Limb (tissue), 2 donors: Measurements from ENCODE around the gene OR13C9.
"Not testable (repeated sequence)": the region's sequence is repeated elsewhere in the genome, so short reads cannot be mapped to it uniquely, and the experiment has no call there.

Experiments used
- DNase-seq, 2 donors: peaks; one replicate each; pipeline ENCODE4 v3.0.0-alpha.2; 2016; ENCODE audit errors: extremely low spot score in 2 of 2

OR13C9 gene

DNA sequence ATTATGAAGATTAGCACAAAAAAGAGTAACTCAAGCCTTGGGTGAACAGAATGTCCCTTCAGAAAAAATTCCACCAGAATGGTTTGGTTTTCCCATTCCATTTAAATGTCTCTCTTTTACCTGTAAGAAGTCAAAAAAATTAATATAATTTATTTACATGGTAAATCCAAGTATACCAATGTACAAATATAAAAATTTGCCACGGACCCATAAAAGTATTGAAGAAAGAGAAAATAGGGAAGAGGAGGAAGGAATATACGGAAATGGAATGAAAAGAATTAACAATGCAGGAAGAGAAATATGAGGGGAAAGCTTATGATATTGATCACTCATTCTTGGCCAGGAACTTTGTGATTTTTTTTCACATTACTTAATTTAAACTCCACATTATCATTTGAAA lies at the start of gene OR13C9:
Gene OR13C9, minus strand, starts transcription at position 101 of the 400 bp plus-strand sequence. Its CDS starts 0 bp downstream, at position 101.
- no peak for DNase-seq

GRCh38 chr9:104658496-104659195 lies 40.6 kb upstream of the OR13C9 start:
- no peak for DNase-seq

DNA sequence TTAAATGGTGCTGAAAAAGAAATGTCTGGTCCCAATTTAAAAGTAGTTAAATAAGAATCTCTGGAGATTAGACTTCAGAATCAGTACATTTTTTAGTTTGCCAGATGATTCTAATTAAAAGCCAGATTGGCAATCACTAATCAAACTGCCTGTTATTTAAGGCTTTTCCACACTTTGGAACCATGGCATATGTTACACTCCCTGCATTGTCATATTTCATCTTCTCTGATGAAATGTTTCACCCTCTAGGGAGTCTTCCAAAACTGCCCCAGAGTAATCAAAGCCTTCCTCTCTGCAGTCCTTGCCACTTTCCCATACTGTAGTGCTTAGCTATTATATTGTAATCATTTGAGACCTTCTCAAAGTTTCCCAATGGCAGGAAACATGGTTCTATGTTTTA lies 17.5 kb upstream of the OR13C9 start:
- peak in 1 of 2 donors; percentile 14 for DNase-seq

GRCh38 chr9:104633976-104634520 lies 16.0 kb upstream of the OR13C9 start:
- DNase-seq, result no peak

DNA sequence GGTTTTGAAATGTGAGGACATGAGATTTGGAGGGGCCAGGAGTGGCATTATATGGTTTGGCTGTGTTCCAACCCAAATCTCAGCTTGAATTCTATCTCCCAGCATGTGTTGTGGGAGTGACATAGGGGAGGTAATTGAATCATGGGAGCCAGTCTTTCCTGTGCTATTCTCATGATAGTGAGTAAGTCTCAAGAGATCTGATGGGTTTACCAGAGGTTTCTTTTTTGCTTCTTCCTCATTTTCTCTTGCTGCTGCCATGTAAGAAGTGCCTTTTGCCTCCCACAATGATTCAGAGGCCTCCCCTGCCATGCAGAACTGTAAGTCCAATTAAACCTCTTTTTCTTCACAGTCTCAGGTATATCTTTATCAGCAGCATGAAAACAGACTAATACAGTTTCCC lies 8.0 kb upstream of the OR13C9 start:
- DNase-seq, result not testable (repeated sequence)

DNA sequence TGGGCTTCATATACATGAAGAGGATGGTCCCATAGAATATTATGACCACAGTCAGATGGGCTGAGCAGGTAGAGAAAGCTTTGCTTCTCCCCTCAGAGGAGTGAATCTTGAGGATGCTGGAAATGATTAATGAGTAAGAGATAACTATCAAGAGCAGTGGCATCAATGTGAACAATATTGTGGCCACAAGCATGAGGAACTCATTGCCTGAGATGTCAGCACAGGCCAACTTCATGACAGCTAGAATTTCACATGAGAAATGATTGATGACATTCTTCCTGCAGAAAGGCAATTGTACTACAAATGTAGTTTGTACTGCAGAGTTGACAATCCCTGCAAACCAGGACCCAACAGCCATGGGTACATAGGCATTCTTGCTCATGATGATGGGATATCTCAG lies 586 bp downstream of the OR13C9 start:
- no peak for DNase-seq

DNA sequence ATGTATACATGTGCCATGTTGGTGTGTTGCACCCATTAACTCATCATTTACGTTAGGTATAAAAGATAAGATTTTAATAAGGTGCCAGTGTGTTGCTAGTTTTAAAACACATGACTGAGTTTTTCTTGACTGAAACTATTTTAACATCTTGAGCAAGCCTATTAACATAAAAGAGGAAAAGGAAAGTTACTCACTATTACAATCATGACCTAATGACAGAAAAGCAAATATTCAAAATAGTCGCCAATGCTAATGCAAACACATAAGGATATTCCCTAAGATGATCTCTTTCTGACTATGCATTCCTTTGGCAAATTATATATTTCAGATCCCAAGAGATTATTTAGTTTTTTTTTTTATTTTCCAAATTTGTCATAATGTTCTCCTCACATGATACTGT lies 6.8 kb downstream of the OR13C9 start:
- DNase-seq, result no peak

GRCh38 chr9:104608336-104608735 lies 9.7 kb downstream of the OR13C9 start:
- DNase-seq, result no peak

DNA sequence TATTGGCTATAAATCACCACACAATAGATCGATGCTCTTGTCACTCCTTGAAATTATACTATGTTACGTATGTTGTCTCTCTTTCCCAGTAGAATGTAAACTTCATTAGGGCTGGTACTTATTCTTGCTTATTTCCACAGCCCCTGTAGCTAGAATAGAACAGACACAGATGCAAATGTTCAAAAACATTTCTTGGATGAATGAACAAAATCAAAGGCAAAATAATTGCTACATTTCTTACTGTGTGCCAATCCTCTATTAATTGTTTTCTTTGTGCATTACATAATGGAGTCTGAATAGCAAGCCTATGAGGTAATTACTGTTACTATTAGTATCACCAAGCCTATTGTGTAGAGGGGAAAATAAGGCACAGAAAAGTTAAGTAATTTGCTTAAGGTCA lies 11.9 kb downstream of the OR13C9 start:
- DNase-seq, result no peak

- not testable (repeated sequence) for DNase-seq
These were observed 12.5 kb downstream of the OR13C9 start, which contains the start of gene OR13C2 for GRCh38 chr9:104605527-104605926. Gene OR13C2 (minus strand): TSS chr9:104605627. CDS start chr9:104605627, 0 bp downstream.

- no peak for DNase-seq
These were observed 13.2 kb downstream of the OR13C9 start for GRCh38 chr9:104604801-104605200.

GRCh38 chr9:104599313-104599712 lies 18.7 kb downstream of the OR13C9 start, which contains the start of gene OR13C5:
Gene OR13C5 (minus strand): TSS chr9:104599413. CDS start chr9:104599413, 0 bp downstream.
- not testable (repeated sequence) for DNase-seq

- not testable (repeated sequence) for DNase-seq
These were observed 19.3 kb downstream of the OR13C9 start for GRCh38 chr9:104598749-104599148.

- DNase-seq, result no peak
These were observed 28.4 kb downstream of the OR13C9 start for GRCh38 chr9:104589626-104590025.

- DNase-seq, result peak; percentile 32 to 34
These were observed 31.4 kb downstream of the OR13C9 start for GRCh38 chr9:104586496-104587180.

DNA sequence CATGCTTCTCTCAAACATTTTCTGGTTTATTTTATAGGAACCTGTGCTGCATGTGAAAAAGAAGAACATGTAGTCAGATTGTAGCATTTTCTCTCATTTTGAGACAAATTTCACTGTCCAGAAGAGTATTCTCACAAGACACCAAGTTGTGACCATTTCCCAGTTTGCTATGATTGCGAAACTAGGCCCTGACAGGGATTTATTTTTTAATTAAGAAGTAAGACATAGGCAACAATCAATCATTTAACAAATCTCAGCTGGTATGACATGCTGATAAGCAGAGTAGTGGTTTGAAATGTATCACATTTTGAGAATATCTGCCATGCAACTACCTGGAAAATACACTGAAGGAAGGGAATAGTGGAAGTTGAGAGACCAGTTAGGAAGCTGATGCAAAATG lies 37.4 kb downstream of the OR13C9 start:
- no peak for DNase-seq

DNA sequence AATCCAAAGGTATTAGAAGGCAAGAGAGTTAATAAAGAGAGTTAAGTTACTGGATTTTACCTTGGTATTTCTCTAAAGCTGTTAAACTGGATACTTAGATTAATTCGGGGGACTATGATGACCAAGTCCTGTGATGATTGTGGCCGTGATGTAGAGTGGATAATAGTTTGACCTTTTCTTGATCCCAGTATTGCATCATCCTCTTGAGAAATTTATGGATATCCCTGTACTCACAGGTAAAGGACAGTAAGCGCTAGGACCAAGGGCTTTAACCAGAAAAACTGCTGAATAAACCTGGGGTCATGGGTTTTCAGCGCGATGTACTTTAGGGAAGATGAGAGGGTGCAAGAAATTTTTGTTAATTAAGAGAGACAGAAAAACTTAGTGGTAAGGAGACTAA lies 40.7 kb downstream of the OR13C9 start:
- DNase-seq, result no peak

DNA sequence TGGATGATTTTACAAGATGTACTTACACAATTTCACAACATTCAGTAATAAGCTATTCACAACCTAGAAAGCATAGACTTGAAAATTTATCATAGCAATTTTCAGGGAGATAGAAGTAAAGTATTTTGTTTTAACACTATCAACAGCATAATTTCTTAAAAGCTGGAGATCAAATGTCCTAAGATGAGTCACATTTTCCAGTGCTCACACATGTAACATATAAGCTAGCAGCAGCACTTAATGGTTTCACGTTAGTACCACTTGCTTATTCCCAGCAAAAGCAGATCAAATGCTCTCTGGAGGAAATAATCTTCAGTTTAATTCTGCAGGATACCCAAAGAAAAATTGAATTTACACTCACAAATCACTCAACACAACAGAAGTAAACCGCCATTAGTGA lies 42.5 kb downstream of the OR13C9 start:
- DNase-seq, result no peak

- DNase-seq, result no peak
These were observed 45.4 kb downstream of the OR13C9 start for GRCh38 chr9:104572612-104573011.

DNA sequence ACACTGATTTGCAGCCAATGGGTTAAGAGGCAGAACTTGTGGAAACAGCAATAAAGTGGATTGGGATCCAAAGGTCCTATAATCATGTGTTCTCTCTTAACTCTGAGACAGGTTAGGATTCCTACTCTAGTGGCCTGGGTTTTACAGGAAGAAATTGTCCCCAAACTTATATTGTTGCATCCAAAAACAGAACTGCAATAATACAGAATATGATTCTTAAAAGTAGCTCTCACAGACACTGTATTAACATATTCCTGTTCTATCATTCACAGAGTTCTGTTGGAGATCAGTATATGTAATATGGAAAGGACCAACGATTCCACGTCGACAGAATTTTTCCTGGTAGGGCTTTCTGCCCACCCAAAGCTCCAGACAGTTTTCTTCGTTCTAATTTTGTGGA lies 49.1 kb downstream of the OR13C9 start, which contains the start of gene OR13C8:
Gene OR13C8, plus strand, starts transcription at position 301 of the 400 bp plus-strand sequence. Its CDS starts 0 bp downstream, at position 301.
- DNase-seq, result no peak
